GM23338 (cell line): ENCODE measurements around the gene ACTL6B. TPM values are rescaled to one million over a fixed set of nuclear protein-coding genes. Genes with fewer than 3 reads are reported as not detected.

Experiments used
- ATAC-seq: fragments of 200-7000 bp; cut with Tn5 transposase; 3 replicates; pipeline ENCODE4 v1.9.1; 2020
- DNase-seq: peaks from one replicate; pipeline ENCODE4 v3.0.0-alpha.2; 2015; ENCODE audit warnings: low spot score
- H2AFZ ChIP-seq: fragments of 200-600 bp; sonication (generic); 2 replicates; pipeline ENCODE4 v1.8.0; 2016; ENCODE audit warnings: antibody characterized with exemption, mild to moderate bottlenecking, moderate library complexity
- H3F3A ChIP-seq: fragments of 200-600 bp; sonication (generic); replicated peaks from 2 replicates; pipeline ENCODE4 v1.8.0; 2017; ENCODE audit warnings: antibody characterized with exemption, mixed run types, low read depth
- H3K27ac ChIP-seq: fragments of 200-600 bp; sonication (generic); 2 replicates; pipeline ENCODE4 v1.6.1; 2016; ENCODE audit warnings: low read depth
- H3K27me3 ChIP-seq: fragments of 200-600 bp; sonication (generic); 2 replicates; pipeline ENCODE4 v1.8.0; 2016; ENCODE audit warnings: mild to moderate bottlenecking, mixed run types, moderate library complexity; ENCODE audit not compliant: insufficient read depth
- H3K36me3 ChIP-seq: fragments of 200-600 bp; sonication (generic); 2 replicates; pipeline ENCODE4 v1.8.0; 2016; ENCODE audit warnings: mild to moderate bottlenecking; ENCODE audit not compliant: insufficient read depth
- H3K4me1 ChIP-seq: fragments of 200-600 bp; sonication (generic); 2 replicates; pipeline ENCODE4 v1.8.0; 2016; ENCODE audit warnings: mild to moderate bottlenecking, moderate library complexity; ENCODE audit not compliant: insufficient read depth
- H3K4me2 ChIP-seq: fragments of 200-600 bp; sonication (generic); 2 replicates; pipeline ENCODE4 v1.7.1; 2017; ENCODE audit warnings: mixed run types
- H3K4me3 ChIP-seq: fragments of 200-600 bp; sonication (generic); 2 replicates; pipeline ENCODE4 v1.6.1; 2016; ENCODE audit warnings: mixed run types
- H3K79me2 ChIP-seq: fragments of 200-600 bp; sonication (generic); replicated peaks from 2 replicates; pipeline ENCODE4 v1.8.0; 2017; ENCODE audit warnings: mild to moderate bottlenecking; ENCODE audit not compliant: insufficient read depth
- H3K9me2 ChIP-seq: fragments of 200-600 bp; sonication (generic); 2 replicates; pipeline ENCODE4 v1.8.0; 2017; ENCODE audit not compliant: insufficient read depth
- H4K20me1 ChIP-seq: fragments of 200-600 bp; sonication (generic); replicated peaks from 2 replicates; pipeline ENCODE4 v1.8.0; 2017; ENCODE audit warnings: mild to moderate bottlenecking; ENCODE audit not compliant: insufficient read depth
- H3K27ac Mint-ChIP-seq: 2 replicates; pipeline ENCODE4 v1.8.0; 2020; ENCODE audit warnings: inconsistent platforms, mild to moderate bottlenecking, moderate library complexity, mixed read lengths
- H3K27me3 Mint-ChIP-seq: 3 replicates; pipeline ENCODE4 v1.8.0; 2022; ENCODE audit warnings: low read depth, mild to moderate bottlenecking, moderate library complexity, mixed read lengths, inconsistent platforms; ENCODE audit not compliant: insufficient read depth, poor library complexity
- H3K36me3 Mint-ChIP-seq: 3 replicates; pipeline ENCODE4 v1.8.0; 2021; ENCODE audit warnings: low read depth, mild to moderate bottlenecking, inconsistent platforms, moderate library complexity, mixed read lengths
- H3K4me1 Mint-ChIP-seq: 3 replicates; pipeline ENCODE4 v1.8.0; 2020; ENCODE audit warnings: mild to moderate bottlenecking, inconsistent platforms, mixed read lengths
- H3K4me3 Mint-ChIP-seq: 3 replicates; pipeline ENCODE4 v1.8.0; 2021; ENCODE audit warnings: moderate library complexity, mild to moderate bottlenecking, inconsistent platforms, mixed read lengths
- H3K9me3 Mint-ChIP-seq: 3 replicates; pipeline ENCODE4 v1.8.0; 2020; ENCODE audit warnings: moderate library complexity, mild to moderate bottlenecking, inconsistent platforms, mixed read lengths
- CREB1 ChIP-seq: fragments of 250-450 bp; sonication (Bioruptor Pico); IDR thresholded peaks from 2 replicates; pipeline ENCODE4 v1.5.0; 2020; ENCODE audit warnings: low read depth, mild to moderate bottlenecking, moderate library complexity
- EZH2 ChIP-seq: fragments of 200-600 bp; sonication (generic); IDR thresholded peaks from one replicate; pipeline ENCODE4 v1.8.0; 2017; ENCODE audit warnings: antibody characterized with exemption, mild to moderate bottlenecking, low read depth; ENCODE audit not compliant: unreplicated experiment
- EZH2phosphoT487 ChIP-seq: fragments of 200-600 bp; sonication (generic); IDR thresholded peaks from one replicate; pipeline ENCODE4 v1.8.1; 2018; ENCODE audit warnings: antibody characterized with exemption; ENCODE audit not compliant: unreplicated experiment
- STAT1 ChIP-seq: IDR thresholded peaks from one replicate; pipeline ENCODE4 v1.6.1; 2016; ENCODE audit warnings: antibody characterized with exemption; ENCODE audit not compliant: unreplicated experiment
- ZNF114 ChIP-seq: fragments of 250-450 bp; sonication (Bioruptor Pico); IDR thresholded peaks from 2 replicates; pipeline ENCODE4 v1.5.0; 2020; ENCODE audit warnings: mild to moderate bottlenecking, moderate library complexity
- ZNF331 ChIP-seq: fragments of 250-450 bp; sonication (Bioruptor Pico); IDR thresholded peaks from 2 replicates; pipeline ENCODE4 v1.5.0; 2020; ENCODE audit warnings: low read depth, mild to moderate bottlenecking, moderate library complexity
- polyA plus RNA-seq: library from polyadenylated mRNA; unstranded; fragments of >200 nt; fragmentation: Nextera tagmentation; extraction: Ambion mirVana; gene quantifications from 2 replicates; pipeline ENCODE4 v1.2.1, GENCODE V29; 2016
- total RNA-seq: library from RNA; depleted of rRNA; stranded (reverse); fragments of >200 nt; shearing (Covaris generic); gene quantifications from 2 replicates; pipeline ENCODE4 v1.2.3, GENCODE V29; 2014; rRNA removed
- TF ChIP-seq, protein P1 (sequence below): IDR thresholded peaks from 2 replicates; pipeline ENCODE4 v1.6.1; 2016; ENCODE audit warnings: antibody characterized with exemption
- TF ChIP-seq, protein P2 (sequence below), 2 experiments: fragments of 200-600 bp in 1 of 2; sonication (generic) in 1 of 2; conservative IDR thresholded peaks; 2 replicates each; pipeline versions ENCODE4 v1.5.1 to v1.6.1; 2016 to 2017; ENCODE audit warnings: antibody characterized with exemption in 2 of 2, low read depth in 2 of 2, mild to moderate bottlenecking in 2 of 2, moderate library complexity in 1 of 2
- TF ChIP-seq, protein P3 (sequence below): IDR thresholded peaks from one replicate; pipeline ENCODE4 v1.6.1; 2018; ENCODE audit warnings: antibody characterized with exemption; ENCODE audit not compliant: unreplicated experiment

ACTL6B gene
- total and polyA plus RNA-seq, 2 experiments from 2014 or later, result 0.69 to 2.5 TPM

DNA sequence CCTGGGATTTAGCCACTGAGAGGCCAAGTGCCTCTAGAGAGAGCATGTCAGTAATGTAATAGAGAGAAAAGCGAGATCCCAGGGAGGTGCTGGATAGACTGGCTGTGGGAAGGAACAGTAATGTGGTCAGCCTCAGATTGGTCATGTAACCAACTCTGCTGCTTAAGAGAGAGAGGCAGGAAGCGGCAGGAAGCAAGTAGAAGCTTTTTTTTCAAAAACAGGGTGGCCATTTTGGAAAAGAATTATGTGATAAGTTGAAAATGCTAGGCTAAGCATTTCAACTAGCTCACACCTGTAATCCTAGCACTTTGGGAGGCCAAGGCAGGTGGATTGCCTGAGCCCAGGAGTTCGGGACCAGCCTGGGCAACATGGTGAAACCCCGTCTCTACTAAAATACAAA is 57.8 kb downstream of the ACTL6B start (continued):
- TF ChIP-seq CREB1 (CRISPR knock-in tag), result no peak
- TF ChIP-seq, protein P1, sequence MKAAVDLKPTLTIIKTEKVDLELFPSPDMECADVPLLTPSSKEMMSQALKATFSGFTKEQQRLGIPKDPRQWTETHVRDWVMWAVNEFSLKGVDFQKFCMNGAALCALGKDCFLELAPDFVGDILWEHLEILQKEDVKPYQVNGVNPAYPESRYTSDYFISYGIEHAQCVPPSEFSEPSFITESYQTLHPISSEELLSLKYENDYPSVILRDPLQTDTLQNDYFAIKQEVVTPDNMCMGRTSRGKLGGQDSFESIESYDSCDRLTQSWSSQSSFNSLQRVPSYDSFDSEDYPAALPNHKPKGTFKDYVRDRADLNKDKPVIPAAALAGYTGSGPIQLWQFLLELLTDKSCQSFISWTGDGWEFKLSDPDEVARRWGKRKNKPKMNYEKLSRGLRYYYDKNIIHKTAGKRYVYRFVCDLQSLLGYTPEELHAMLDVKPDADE, result no peak
- no peak for TF ChIP-seq EZH2phosphoT487
- TF ChIP-seq, protein P2, sequence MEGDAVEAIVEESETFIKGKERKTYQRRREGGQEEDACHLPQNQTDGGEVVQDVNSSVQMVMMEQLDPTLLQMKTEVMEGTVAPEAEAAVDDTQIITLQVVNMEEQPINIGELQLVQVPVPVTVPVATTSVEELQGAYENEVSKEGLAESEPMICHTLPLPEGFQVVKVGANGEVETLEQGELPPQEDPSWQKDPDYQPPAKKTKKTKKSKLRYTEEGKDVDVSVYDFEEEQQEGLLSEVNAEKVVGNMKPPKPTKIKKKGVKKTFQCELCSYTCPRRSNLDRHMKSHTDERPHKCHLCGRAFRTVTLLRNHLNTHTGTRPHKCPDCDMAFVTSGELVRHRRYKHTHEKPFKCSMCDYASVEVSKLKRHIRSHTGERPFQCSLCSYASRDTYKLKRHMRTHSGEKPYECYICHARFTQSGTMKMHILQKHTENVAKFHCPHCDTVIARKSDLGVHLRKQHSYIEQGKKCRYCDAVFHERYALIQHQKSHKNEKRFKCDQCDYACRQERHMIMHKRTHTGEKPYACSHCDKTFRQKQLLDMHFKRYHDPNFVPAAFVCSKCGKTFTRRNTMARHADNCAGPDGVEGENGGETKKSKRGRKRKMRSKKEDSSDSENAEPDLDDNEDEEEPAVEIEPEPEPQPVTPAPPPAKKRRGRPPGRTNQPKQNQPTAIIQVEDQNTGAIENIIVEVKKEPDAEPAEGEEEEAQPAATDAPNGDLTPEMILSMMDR (conservative IDR thresholded peaks at IDR 0.05; ENCODE audit: low read depth in 2 of 2), result no peak
- TF ChIP-seq EZH2, result no peak
- no peak for TF ChIP-seq ZNF114

GRCh38 chr7:100595188-100595587 is 61.1 kb downstream of the ACTL6B start:
- H3K36me3 ChIP-seq, result no peaks in the 10 kb centered on the region; the same call in none of the 2 replicates
- no peak overlapping the region for H3K4me2 ChIP-seq
- no peak overlapping the region for H3K4me3 ChIP-seq
- H3K9me2 ChIP-seq, result no peaks in the 10 kb centered on the region
- Mint-ChIP-seq H3K27me3 (peaks cover 27% of the 10 kb centered on the region), H3K4me1 (peaks cover 7% of the 10 kb centered on the region), H3K27ac (no peak overlapping the region), H3K4me3 (no peak overlapping the region), H3K36me3 (peaks cover 18% of the 10 kb centered on the region), H3K9me3 (no peaks in the 10 kb centered on the region; the same call in 2 of the 3 replicates)
- DNase-seq (no peak), ATAC-seq (no peak)
- H3K4me1 ChIP-seq, result peaks cover 8% of the 10 kb centered on the region; the same call in 1 of the 2 replicates
- no peaks in the 10 kb centered on the region; the same call in 1 of the 2 replicates for H4K20me1 ChIP-seq
- no peak overlapping the region for H2AFZ ChIP-seq
- H3K79me2 ChIP-seq, result no peaks in the 10 kb centered on the region
- H3K27me3 ChIP-seq, result peaks cover 20% of the 10 kb centered on the region
- TF ChIP-seq, protein P3, sequence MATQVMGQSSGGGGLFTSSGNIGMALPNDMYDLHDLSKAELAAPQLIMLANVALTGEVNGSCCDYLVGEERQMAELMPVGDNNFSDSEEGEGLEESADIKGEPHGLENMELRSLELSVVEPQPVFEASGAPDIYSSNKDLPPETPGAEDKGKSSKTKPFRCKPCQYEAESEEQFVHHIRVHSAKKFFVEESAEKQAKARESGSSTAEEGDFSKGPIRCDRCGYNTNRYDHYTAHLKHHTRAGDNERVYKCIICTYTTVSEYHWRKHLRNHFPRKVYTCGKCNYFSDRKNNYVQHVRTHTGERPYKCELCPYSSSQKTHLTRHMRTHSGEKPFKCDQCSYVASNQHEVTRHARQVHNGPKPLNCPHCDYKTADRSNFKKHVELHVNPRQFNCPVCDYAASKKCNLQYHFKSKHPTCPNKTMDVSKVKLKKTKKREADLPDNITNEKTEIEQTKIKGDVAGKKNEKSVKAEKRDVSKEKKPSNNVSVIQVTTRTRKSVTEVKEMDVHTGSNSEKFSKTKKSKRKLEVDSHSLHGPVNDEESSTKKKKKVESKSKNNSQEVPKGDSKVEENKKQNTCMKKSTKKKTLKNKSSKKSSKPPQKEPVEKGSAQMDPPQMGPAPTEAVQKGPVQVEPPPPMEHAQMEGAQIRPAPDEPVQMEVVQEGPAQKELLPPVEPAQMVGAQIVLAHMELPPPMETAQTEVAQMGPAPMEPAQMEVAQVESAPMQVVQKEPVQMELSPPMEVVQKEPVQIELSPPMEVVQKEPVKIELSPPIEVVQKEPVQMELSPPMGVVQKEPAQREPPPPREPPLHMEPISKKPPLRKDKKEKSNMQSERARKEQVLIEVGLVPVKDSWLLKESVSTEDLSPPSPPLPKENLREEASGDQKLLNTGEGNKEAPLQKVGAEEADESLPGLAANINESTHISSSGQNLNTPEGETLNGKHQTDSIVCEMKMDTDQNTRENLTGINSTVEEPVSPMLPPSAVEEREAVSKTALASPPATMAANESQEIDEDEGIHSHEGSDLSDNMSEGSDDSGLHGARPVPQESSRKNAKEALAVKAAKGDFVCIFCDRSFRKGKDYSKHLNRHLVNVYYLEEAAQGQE, result no peak
- TF ChIP-seq CREB1 (CRISPR knock-in tag), result no peak
- no peak for TF ChIP-seq STAT1
- no peak for TF ChIP-seq ZNF331
- no peaks in the 10 kb centered on the region for H3F3A ChIP-seq
- H3K27ac ChIP-seq, result no peak overlapping the region

Other genes with a start within 250 kb of the ACTL6B start
- 0.59 and 1.0 TPM in 2 replicates for gene ZCWPW1, start 227.7 kb downstream of the ACTL6B start, total RNA-seq
- gene ZCWPW1, start 227.7 kb downstream of the ACTL6B start, polyA plus RNA-seq, result 2.7 and 4.3 TPM in 2 replicates
- gene MEPCE, start 226.6 kb downstream of the ACTL6B start, total RNA-seq, result 21.7 and 32.6 TPM in 2 replicates
- 10.0 and 11.4 TPM in 2 replicates for gene MEPCE, start 226.6 kb downstream of the ACTL6B start, polyA plus RNA-seq
- 47.8 and 58.9 TPM in 2 replicates for gene PPP1R35, start 220.0 kb downstream of the ACTL6B start, total RNA-seq
- 89.3 and 106 TPM in 2 replicates for gene PPP1R35, start 220.0 kb downstream of the ACTL6B start, polyA plus RNA-seq
- gene SPACDR, start 192.2 kb downstream of the ACTL6B start, total RNA-seq, result 0.52 TPM in 1 of 2 replicates, not detected in the other
- 0.42 TPM in 1 of 2 replicates, not detected in the other for gene SPACDR, start 192.2 kb downstream of the ACTL6B start, polyA plus RNA-seq
- 22.6 and 24.9 TPM in 2 replicates for gene TSC22D4, start 177.2 kb downstream of the ACTL6B start, total RNA-seq
- 14.6 and 16.4 TPM in 2 replicates for gene TSC22D4, start 177.2 kb downstream of the ACTL6B start, polyA plus RNA-seq
- 2.3 and 4.9 TPM in 2 replicates for gene NYAP1, start 172.5 kb downstream of the ACTL6B start, total RNA-seq
- gene NYAP1, start 172.5 kb downstream of the ACTL6B start, polyA plus RNA-seq, result 0.19 and 0.49 TPM in 2 replicates
- 2.4 and 8.9 TPM in 2 replicates for gene AGFG2, start 117.2 kb downstream of the ACTL6B start, total RNA-seq
- gene AGFG2, start 117.2 kb downstream of the ACTL6B start, polyA plus RNA-seq, result 2.2 and 2.3 TPM in 2 replicates
- 2.0 and 4.1 TPM in 2 replicates for gene SAP25, start 82.5 kb downstream of the ACTL6B start, total RNA-seq
- 3.8 and 3.9 TPM in 2 replicates for gene SAP25, start 82.5 kb downstream of the ACTL6B start, polyA plus RNA-seq
- gene LRCH4, start 70.3 kb downstream of the ACTL6B start, total RNA-seq, result 51.0 and 51.5 TPM in 2 replicates
- gene LRCH4, start 70.3 kb downstream of the ACTL6B start, polyA plus RNA-seq, result 21.4 and 21.8 TPM in 2 replicates
- gene FBXO24, start 70.1 kb downstream of the ACTL6B start, total RNA-seq, result 0.70 and 2.4 TPM in 2 replicates
- 0.82 and 2.1 TPM in 2 replicates for gene FBXO24, start 70.1 kb downstream of the ACTL6B start, polyA plus RNA-seq
- gene PCOLCE, start 54.1 kb downstream of the ACTL6B start, total RNA-seq, result 33.3 and 45.5 TPM in 2 replicates
- 70.4 and 81.2 TPM in 2 replicates for gene PCOLCE, start 54.1 kb downstream of the ACTL6B start, polyA plus RNA-seq
- 15.1 and 15.3 TPM in 2 replicates for gene MOSPD3, start 43.9 kb downstream of the ACTL6B start, total RNA-seq
- 18.6 and 23.5 TPM in 2 replicates for gene MOSPD3, start 43.9 kb downstream of the ACTL6B start, polyA plus RNA-seq
- 4.2 and 5.6 TPM in 2 replicates for gene TFR2, start 14.9 kb downstream of the ACTL6B start, total RNA-seq
- 3.7 and 4.3 TPM in 2 replicates for gene TFR2, start 14.9 kb downstream of the ACTL6B start, polyA plus RNA-seq
- gene GNB2, start 17.3 kb upstream of the ACTL6B start, total RNA-seq, result 153 and 156 TPM in 2 replicates
- 112 and 113 TPM in 2 replicates for gene GNB2, start 17.3 kb upstream of the ACTL6B start, polyA plus RNA-seq
- gene GIGYF1, start 37.8 kb upstream of the ACTL6B start, total RNA-seq, result 50.6 and 69.8 TPM in 2 replicates
- gene GIGYF1, start 37.8 kb upstream of the ACTL6B start, polyA plus RNA-seq, result 40.0 and 40.4 TPM in 2 replicates
- gene POP7, start 49.7 kb upstream of the ACTL6B start, total RNA-seq, result 87.3 and 110 TPM in 2 replicates
- 216 and 219 TPM in 2 replicates for gene POP7, start 49.7 kb upstream of the ACTL6B start, polyA plus RNA-seq
- gene EPO, start 64.0 kb upstream of the ACTL6B start, total RNA-seq, result 0.89 TPM in 1 of 2 replicates, not detected in the other
- 0.97 and 1.0 TPM in 2 replicates for gene EPO, start 64.0 kb upstream of the ACTL6B start, polyA plus RNA-seq
- 0.03 TPM in 1 of 2 replicates, not detected in the other for gene ZAN, start 77.1 kb upstream of the ACTL6B start, total RNA-seq
- 0.07 TPM in 1 of 2 replicates, not detected in the other for gene ZAN, start 77.1 kb upstream of the ACTL6B start, polyA plus RNA-seq
- gene EPHB4, start 171.1 kb upstream of the ACTL6B start, total RNA-seq, result 145 and 164 TPM in 2 replicates
- 22.6 and 23.3 TPM in 2 replicates for gene EPHB4, start 171.1 kb upstream of the ACTL6B start, polyA plus RNA-seq
- 32.3 and 39.9 TPM in 2 replicates for gene SLC12A9, start 196.3 kb upstream of the ACTL6B start, total RNA-seq
- 9.7 and 10.3 TPM in 2 replicates for gene SLC12A9, start 196.3 kb upstream of the ACTL6B start, polyA plus RNA-seq
- 106 and 112 TPM in 2 replicates for gene TRIP6, start 210.9 kb upstream of the ACTL6B start, total RNA-seq
- gene TRIP6, start 210.9 kb upstream of the ACTL6B start, polyA plus RNA-seq, result 44.6 and 45.0 TPM in 2 replicates
- 98.3 and 113 TPM in 2 replicates for gene SRRT, start 218.7 kb upstream of the ACTL6B start, total RNA-seq
- 125 and 140 TPM in 2 replicates for gene SRRT, start 218.7 kb upstream of the ACTL6B start, polyA plus RNA-seq
- gene UFSP1, start 233.3 kb upstream of the ACTL6B start, total RNA-seq, result 11.5 and 11.8 TPM in 2 replicates
- 2.0 and 4.1 TPM in 2 replicates for gene UFSP1, start 233.3 kb upstream of the ACTL6B start, polyA plus RNA-seq
- gene ACHE, start 239.4 kb upstream of the ACTL6B start, total RNA-seq, result 1.5 and 3.7 TPM in 2 replicates
- gene ACHE, start 239.4 kb upstream of the ACTL6B start, polyA plus RNA-seq, result 3.6 and 3.9 TPM in 2 replicates